H1 (cell line): ENCODE measurements around the gene KRT77. TPM values are rescaled to one million over a fixed set of nuclear protein-coding genes. Genes with fewer than 3 reads are reported as not detected.

Source experiments
- CTCF ChIA-PET: fragments of 300-600 bp; sonication (Branson Sonifier 250); formaldehyde crosslinking; loops from one replicate; lab custom pipeline; 2021; ENCODE audit not compliant: partially characterized antibody; lab: Charles Lee
- POLR2A ChIA-PET: fragments of 300-600 bp; sonication (Branson Sonifier 250); formaldehyde crosslinking; loops from one replicate; lab custom pipeline; 2021; ENCODE audit warnings: inconsistent platforms; ENCODE audit not compliant: partially characterized antibody; lab: Charles Lee
- DNase-seq, 2 experiments: peaks; one replicate each; pipeline versions ENCODE4 v3.0.0 to v3.0.0-alpha.2; 2010 to 2022; ENCODE audit warnings: low spot score in 2 of 2, low read depth in 1 of 2, mixed read lengths in 1 of 2
- FAIRE-seq: peaks from 2 replicates; lab custom pipeline; 2011; peaks lifted over from hg19 to GRCh38; lab: Jason Lieb, UNC
- H2AFZ ChIP-seq: 2 replicates; pipeline ENCODE4 v1.8.1; 2012; ENCODE audit warnings: low read length, inconsistent platforms
- H2AK5ac ChIP-seq: 2 replicates; pipeline ENCODE4 v1.6.1; 2013; ENCODE audit warnings: low read depth, low read length
- H2BK120ac ChIP-seq: replicated peaks from 2 replicates; pipeline ENCODE3; 2013; ENCODE audit warnings: low read depth, low read length, inconsistent platforms
- H2BK12ac ChIP-seq: 2 replicates; pipeline ENCODE4 v1.6.1; 2013; ENCODE audit warnings: low read depth, low read length
- H2BK15ac ChIP-seq: 2 replicates; pipeline ENCODE4 v1.6.1; 2013; ENCODE audit warnings: low read length
- H2BK20ac ChIP-seq: 2 replicates; pipeline ENCODE4 v1.6.1; 2013; ENCODE audit warnings: low read length
- H2BK5ac ChIP-seq: 2 replicates; pipeline ENCODE4 v1.6.1; 2013; ENCODE audit warnings: low read depth, low read length
- H3K14ac ChIP-seq: 2 replicates; pipeline ENCODE4 v1.6.1; 2013; ENCODE audit warnings: inconsistent platforms; ENCODE audit not compliant: insufficient read length
- H3K18ac ChIP-seq: 2 replicates; pipeline ENCODE4 v1.6.1; 2013; ENCODE audit warnings: low read length; ENCODE audit errors: extremely low read depth
- H3K23ac ChIP-seq: 2 replicates; pipeline ENCODE4 v1.6.1; 2013; ENCODE audit warnings: inconsistent platforms; ENCODE audit not compliant: insufficient read length
- H3K23me2 ChIP-seq: 2 replicates; pipeline ENCODE4 v1.6.1; 2013; ENCODE audit warnings: low read depth, low read length
- H3K27ac ChIP-seq: 2 replicates; pipeline ENCODE4 v1.6.1; 2011; ENCODE audit warnings: low read depth, low read length, inconsistent platforms
- H3K27me3 ChIP-seq, 4 experiments: replicated peaks in 1 of 4; 1 replicate in 1 of 4; 2 replicates in 3 of 4; pipeline versions ENCODE4 v1.6.1 to v1.8.1; 2011 to 2013; ENCODE audit warnings: low read length in 3 of 4, mild to moderate bottlenecking in 3 of 4, inconsistent platforms in 2 of 4, mixed read lengths in 2 of 4, moderate library complexity in 1 of 4; ENCODE audit not compliant: control insufficient read depth in 3 of 4, insufficient read depth in 3 of 4; ENCODE audit errors: extremely low read depth in 1 of 4
- H3K36me3 ChIP-seq, 4 experiments: 2 replicates each; pipeline versions ENCODE4 v1.6.1 to v1.8.1; 2011 to 2013; ENCODE audit warnings: mild to moderate bottlenecking in 4 of 4, low read length in 3 of 4, moderate library complexity in 2 of 4, control low read depth in 1 of 4, inconsistent platforms in 1 of 4; ENCODE audit not compliant: insufficient read depth in 4 of 4, control insufficient read depth in 2 of 4
- H3K4ac ChIP-seq: replicated peaks from 2 replicates; pipeline ENCODE3; 2013; ENCODE audit warnings: low read length, low read depth, mixed read lengths, inconsistent platforms; ENCODE audit not compliant: insufficient read length
- H3K4me1 ChIP-seq, 4 experiments: replicated peaks in 1 of 4; 1 replicate in 1 of 4; 2 replicates in 3 of 4; pipeline versions ENCODE4 v1.6.1 to v1.8.1; 2011 to 2013; ENCODE audit warnings: low read length in 3 of 4, inconsistent platforms in 2 of 4, mixed read lengths in 1 of 4; ENCODE audit not compliant: insufficient read depth in 4 of 4, control insufficient read depth in 3 of 4
- H3K4me2 ChIP-seq, 2 experiments: 2 replicates each; pipeline versions ENCODE4 v1.6.1 to v1.8.1; 2011 to 2013; ENCODE audit warnings: low read depth in 2 of 2, low read length in 2 of 2, control low read depth in 1 of 2, inconsistent platforms in 1 of 2, mild to moderate bottlenecking in 1 of 2; ENCODE audit not compliant: insufficient read depth in 1 of 2
- H3K4me3 ChIP-seq, 4 experiments: fragments of 200-600, 300-600 bp in 1 of 4; sonication (generic), shearing (Covaris generic), sonication (Bioruptor Twin) in 1 of 4; 2 replicates each; pipeline versions ENCODE4 v1.5.1 to v1.8.1; 2011 to 2016; ENCODE audit warnings: low read length in 4 of 4, low read depth in 3 of 4, control low read depth in 2 of 4, inconsistent platforms in 2 of 4, mild to moderate bottlenecking in 2 of 4, mixed read lengths in 1 of 4, moderate library complexity in 1 of 4; ENCODE audit not compliant: insufficient read depth in 2 of 4; ENCODE audit errors: extremely low read depth in 1 of 4
- H3K56ac ChIP-seq: replicated peaks from 2 replicates; pipeline ENCODE3; 2013; ENCODE audit warnings: low read depth, mild to moderate bottlenecking, mixed read lengths, low read length, inconsistent platforms; ENCODE audit not compliant: insufficient read length
- H3K79me1 ChIP-seq: 2 replicates; pipeline ENCODE4 v1.6.1; 2013; ENCODE audit warnings: low read depth, low read length, control low read depth
- H3K79me2 ChIP-seq, 2 experiments: 2 replicates each; pipeline versions ENCODE4 v1.6.1 to v1.8.1; 2012 to 2013; ENCODE audit warnings: low read length in 2 of 2, mild to moderate bottlenecking in 2 of 2, inconsistent platforms in 1 of 2; ENCODE audit not compliant: insufficient read depth in 2 of 2, control insufficient read depth in 1 of 2
- H3K9ac ChIP-seq, 4 experiments: replicated peaks in 1 of 4; 1 replicate in 1 of 4; 2 replicates in 3 of 4; pipeline versions ENCODE4 v1.6.1 to v1.8.1; 2011 to 2013; ENCODE audit warnings: low read depth in 3 of 4, low read length in 3 of 4, control low read depth in 2 of 4, mild to moderate bottlenecking in 2 of 4, moderate library complexity in 2 of 4, inconsistent platforms in 1 of 4; ENCODE audit errors: extremely low read depth in 1 of 4
- H3K9me3 ChIP-seq, 2 experiments: 2 replicates each; pipeline versions ENCODE4 v1.6.1 to v1.8.1; 2012 to 2013; ENCODE audit warnings: mild to moderate bottlenecking in 2 of 2, moderate library complexity in 2 of 2, control low read depth in 1 of 2, inconsistent platforms in 1 of 2, low read depth in 1 of 2, low read length in 1 of 2, mixed read lengths in 1 of 2; ENCODE audit not compliant: insufficient read depth in 2 of 2
- H4K20me1 ChIP-seq, 2 experiments: replicated peaks in 1 of 2; 2 replicates each; pipeline versions ENCODE3 to v1.8.1; 2011 to 2013; ENCODE audit warnings: inconsistent platforms in 2 of 2, low read length in 2 of 2, mild to moderate bottlenecking in 1 of 2; ENCODE audit not compliant: insufficient read depth in 2 of 2, control insufficient read depth in 1 of 2
- H4K5ac ChIP-seq: 2 replicates; pipeline ENCODE4 v1.6.1; 2013; ENCODE audit warnings: low read length, low read depth, mixed read lengths, inconsistent platforms; ENCODE audit not compliant: insufficient read length
- H4K8ac ChIP-seq: 2 replicates; pipeline ENCODE4 v1.8.0; 2013; ENCODE audit warnings: mild to moderate bottlenecking, moderate library complexity, low read length, inconsistent platforms; ENCODE audit not compliant: insufficient read depth; ENCODE audit errors: extremely low read depth
- H4K91ac ChIP-seq: replicated peaks from 2 replicates; pipeline ENCODE3; 2013; ENCODE audit warnings: low read length, mixed read lengths, inconsistent platforms; ENCODE audit not compliant: insufficient read length
- BCL11A ChIP-seq, 2 experiments: IDR thresholded peaks; one replicate each; pipeline ENCODE4 v1.6.1; 2011; ENCODE audit warnings: low read depth in 2 of 2, low read length in 2 of 2, mild to moderate bottlenecking in 2 of 2
- CEBPB ChIP-seq: IDR thresholded peaks from 2 replicates; pipeline ENCODE4 v1.6.1; 2012; ENCODE audit warnings: low read depth, low read length
- CTBP2 ChIP-seq: IDR thresholded peaks from 2 replicates; pipeline ENCODE4 v1.7.0; 2011; ENCODE audit warnings: borderline replicate concordance, mild to moderate bottlenecking, moderate library complexity, mixed read lengths, low read length; ENCODE audit not compliant: insufficient read depth, insufficient read length
- EGR1 ChIP-seq: IDR thresholded peaks from 2 replicates; pipeline ENCODE4 v1.6.1; 2011; ENCODE audit warnings: low read depth, low read length, borderline replicate concordance
- FOSL1 ChIP-seq: IDR thresholded peaks from 2 replicates; pipeline ENCODE4 v1.6.1; 2011; ENCODE audit warnings: mild to moderate bottlenecking, low read depth, low read length, moderate library complexity; ENCODE audit not compliant: insufficient read depth
- JUND ChIP-seq: IDR thresholded peaks from 2 replicates; pipeline ENCODE4 v1.6.1; 2011; ENCODE audit warnings: mild to moderate bottlenecking, improper control_type of control experiment, low read length
- KDM1A ChIP-seq: fragments of 200-600, 300-600 bp; sonication (generic); IDR thresholded peaks from 2 replicates; pipeline ENCODE4 v1.7.1; 2016; ENCODE audit warnings: mild to moderate bottlenecking, low read length, borderline replicate concordance
- KDM4A ChIP-seq: IDR thresholded peaks from one replicate; pipeline ENCODE4 v1.7.1; 2012; ENCODE audit warnings: low read depth, mild to moderate bottlenecking, moderate library complexity, low read length, inconsistent platforms; ENCODE audit not compliant: severe bottlenecking
- RNF2 ChIP-seq: fragments of 200-900, 300-1000 bp; sonication (generic); IDR thresholded peaks from 2 replicates; pipeline ENCODE4 v1.7.1; 2016; ENCODE audit warnings: borderline replicate concordance, low read depth, mild to moderate bottlenecking, antibody characterized with exemption, low read length; ENCODE audit not compliant: poor library complexity, severe bottlenecking; ENCODE audit errors: missing control alignments
- RXRA ChIP-seq: IDR thresholded peaks from 2 replicates; pipeline ENCODE4 v1.6.1; 2011; ENCODE audit warnings: low read depth, mild to moderate bottlenecking, low read length, moderate library complexity; ENCODE audit not compliant: insufficient read depth
- SIX5 ChIP-seq: IDR thresholded peaks from 2 replicates; pipeline ENCODE4 v1.6.1; 2011; ENCODE audit warnings: mild to moderate bottlenecking, low read depth, low read length
- WGBS, 2 experiments: shearing (Covaris generic) in 1 of 2; methylation state at CpG; one replicate each; pipeline versions ENCODE4 v1.1.6 to v1.1.7; 2013 to 2015; ENCODE audit warnings: low lambda C conversion rate in 2 of 2, mixed read lengths in 2 of 2, inconsistent platforms in 1 of 2, low coverage in 1 of 2, missing lambda C conversion rate in 1 of 2; ENCODE audit not compliant: insufficient replicate concordance in 2 of 2, insufficient coverage in 1 of 2, insufficient read length in 1 of 2; ENCODE audit errors: extremely low coverage in 1 of 2, missing lambda C conversion rate in 1 of 2; 5-methylcytosine and 5-hydroxymethylcytosine counted together
- polyA plus RNA-seq, 7 experiments: library from polyadenylated mRNA; depleted of rRNA in 3 of 7; stranded (reverse) in 5 of 7; unstranded in 2 of 7; fragments of >200 nt in 5 of 7; fragments of 200-250 nt in 2 of 7; gene quantifications; 1 replicate in 5 of 7; 2 replicates in 1 of 7; 4 replicates in 1 of 7; pipeline versions ENCODE4 v1.2.1 to v1.2.3, GENCODE V29; 2011 to 2013; ENCODE audit warnings: missing spikeins in 2 of 7, mixed read lengths in 2 of 7
- total RNA-seq: library from RNA; stranded (reverse); fragmentation: NEBNext Ultra II Directional; extraction: Animal tissue kit (Norgen Biotek cat#: 25700); gene quantifications from 2 replicates; pipeline ENCODE4 v1.2.1, GENCODE V29; 2021
- TF ChIP-seq, protein P1 (sequence below): IDR thresholded peaks from 2 replicates; pipeline ENCODE4 v1.6.1; 2012; ENCODE audit warnings: inconsistent platforms

The KRT77 gene
- total and polyA plus RNA-seq, 2 of the 8 experiments (the other 6 are each of a cell fraction or from before 2014, with no cell fraction given): 0.02 TPM; not detected in 1

GRCh38 chr12:52682938-52683574, 20.3 kb downstream of the KRT77 start:
- Histone ChIP-seq H2AK5ac (no peak overlapping the region), H3K79me2 (no peaks in the 10 kb centered on the region), H3K56ac (no peak overlapping the region), H3K9me3 (no peaks in the 10 kb centered on the region), H2BK5ac (no peak overlapping the region), H3K36me3 (no peaks in the 10 kb centered on the region), H2BK20ac (no peak overlapping the region), H2AFZ (no peak overlapping the region), H3K4me2 (no peak overlapping the region), H2BK15ac (no peak overlapping the region), H4K5ac (no peak overlapping the region), H3K27me3 (no peaks in the 10 kb centered on the region), H3K14ac (no peak overlapping the region), H4K91ac (no peak overlapping the region), H2BK120ac (no peak overlapping the region), H2BK12ac (no peak overlapping the region), H3K23me2 (no peaks in the 10 kb centered on the region; the same call in 1 of the 2 replicates), H3K4me3 (no peak overlapping the region), H4K20me1 (no peaks in the 10 kb centered on the region), H3K9ac (no peak overlapping the region), H3K18ac (no peak overlapping the region), H3K27ac (no peak overlapping the region)
- FAIRE-seq: no peak
- POLR2A ChIA-PET: no interaction called here
- no peak for TF ChIP-seq CEBPB
- TF ChIP-seq, protein P1, sequence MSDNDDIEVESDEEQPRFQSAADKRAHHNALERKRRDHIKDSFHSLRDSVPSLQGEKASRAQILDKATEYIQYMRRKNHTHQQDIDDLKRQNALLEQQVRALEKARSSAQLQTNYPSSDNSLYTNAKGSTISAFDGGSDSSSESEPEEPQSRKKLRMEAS: no peak
- no peak for TF ChIP-seq SIX5
- no peak for TF ChIP-seq BCL11A (IDR thresholded peaks at IDR 0.05; ENCODE audit: low read depth in 2 of 2, low read length in 2 of 2)
- TF ChIP-seq RNF2: no peak
- no peak for TF ChIP-seq FOSL1
- TF ChIP-seq KDM1A: no peak
- no peak for TF ChIP-seq CTBP2
- no peak for TF ChIP-seq JUND
- TF ChIP-seq RXRA: no peak
- no peak for TF ChIP-seq KDM4A
- TF ChIP-seq EGR1: no peak
- TF ChIP-seq, all 59 proteins: peak for 0
- WGBS, 2 experiments: 86% methylated on average over 4 of the region's 4 CpGs; no CpG with 5 or more reads in 1 of the 2 experiments
- CTCF ChIA-PET: interaction anchor here (0.6 to 1.8 kb wide), 2 partner anchors 39 to 183 kb away, joined by 3 to 5 read pairs; no protein-coding TSS in a partner anchor
- no peaks in the 10 kb centered on the region; the same call in 1 of the 2 replicates for H3K79me1 ChIP-seq
- DNase-seq: no peak
- H3K4me1 ChIP-seq: no peaks in the 10 kb centered on the region
- H3K4ac ChIP-seq: no peak overlapping the region
- no peak overlapping the region for H3K23ac ChIP-seq
- H4K8ac ChIP-seq: no peak overlapping the region
